Retinal pigment epithelial cell (primary cell): Measurements from ENCODE around the gene TCP1.

Experiments used
- DNase-seq: peaks from one replicate; pipeline ENCODE4 v3.0.0-alpha.2; 2010; ENCODE audit warnings: low read depth
- H3K4me3 ChIP-seq: 2 replicates; pipeline ENCODE4 v1.5.1; 2011; ENCODE audit warnings: mild to moderate bottlenecking, low read length, control low read depth, moderate library complexity
- CTCF ChIP-seq: conservative IDR thresholded peaks from 2 replicates; pipeline ENCODE4 v1.5.1; 2011; ENCODE audit warnings: low read depth, low read length, control low read depth, inconsistent platforms

The TCP1 gene

GRCh38 chr6:159729598-159730331 lies 59.6 kb downstream of the TCP1 start:
- no peak for DNase-seq
- no peak for TF ChIP-seq CTCF
- H3K4me3 ChIP-seq, result peak overlapping the region; percentile 79

GRCh38 chr6:159728531-159728964 lies 60.9 kb downstream of the TCP1 start:
- DNase-seq, result no peak
- H3K4me3 ChIP-seq, result peak overlapping the region; percentile 79
- no peak for TF ChIP-seq CTCF
